ENCODE results near the gene GALNT14. TPM values are rescaled to one million over a fixed set of nuclear protein-coding genes. Genes with fewer than 3 reads are reported as not detected.

GALNT14 gene
- total and polyA plus RNA-seq, 10 of the 15 experiments (the other 5 are each of a cell fraction or from before 2014, with no cell fraction given) = 3.7 to 17.8 (median 6.0) TPM

DNA sequence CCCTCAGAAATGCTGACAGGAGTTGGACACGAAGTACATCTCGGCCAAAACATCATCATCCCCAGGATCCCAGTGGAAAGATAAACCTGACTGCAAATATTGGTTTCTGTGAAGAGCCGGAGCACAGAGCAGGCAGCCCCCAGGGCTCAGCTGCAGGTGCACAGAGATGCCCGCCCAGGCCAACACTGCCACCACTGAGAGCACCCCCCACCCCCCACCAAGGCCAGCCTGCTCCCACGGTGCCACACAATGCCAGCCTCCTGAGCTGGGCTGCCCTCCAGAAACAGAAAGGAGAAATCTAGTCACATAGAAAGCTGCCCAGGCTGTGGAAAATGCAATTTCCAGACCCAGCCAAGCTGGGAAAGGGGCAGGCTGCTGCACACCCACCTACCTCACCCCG, 71.7 kb downstream of the GALNT14 start (continued):
- no peak for TF ChIP-seq RELA (IDR thresholded peaks at IDR 0.05; ENCODE audit: borderline replicate concordance, partially characterized antibody)
- TF ChIP-seq, protein P1, sequence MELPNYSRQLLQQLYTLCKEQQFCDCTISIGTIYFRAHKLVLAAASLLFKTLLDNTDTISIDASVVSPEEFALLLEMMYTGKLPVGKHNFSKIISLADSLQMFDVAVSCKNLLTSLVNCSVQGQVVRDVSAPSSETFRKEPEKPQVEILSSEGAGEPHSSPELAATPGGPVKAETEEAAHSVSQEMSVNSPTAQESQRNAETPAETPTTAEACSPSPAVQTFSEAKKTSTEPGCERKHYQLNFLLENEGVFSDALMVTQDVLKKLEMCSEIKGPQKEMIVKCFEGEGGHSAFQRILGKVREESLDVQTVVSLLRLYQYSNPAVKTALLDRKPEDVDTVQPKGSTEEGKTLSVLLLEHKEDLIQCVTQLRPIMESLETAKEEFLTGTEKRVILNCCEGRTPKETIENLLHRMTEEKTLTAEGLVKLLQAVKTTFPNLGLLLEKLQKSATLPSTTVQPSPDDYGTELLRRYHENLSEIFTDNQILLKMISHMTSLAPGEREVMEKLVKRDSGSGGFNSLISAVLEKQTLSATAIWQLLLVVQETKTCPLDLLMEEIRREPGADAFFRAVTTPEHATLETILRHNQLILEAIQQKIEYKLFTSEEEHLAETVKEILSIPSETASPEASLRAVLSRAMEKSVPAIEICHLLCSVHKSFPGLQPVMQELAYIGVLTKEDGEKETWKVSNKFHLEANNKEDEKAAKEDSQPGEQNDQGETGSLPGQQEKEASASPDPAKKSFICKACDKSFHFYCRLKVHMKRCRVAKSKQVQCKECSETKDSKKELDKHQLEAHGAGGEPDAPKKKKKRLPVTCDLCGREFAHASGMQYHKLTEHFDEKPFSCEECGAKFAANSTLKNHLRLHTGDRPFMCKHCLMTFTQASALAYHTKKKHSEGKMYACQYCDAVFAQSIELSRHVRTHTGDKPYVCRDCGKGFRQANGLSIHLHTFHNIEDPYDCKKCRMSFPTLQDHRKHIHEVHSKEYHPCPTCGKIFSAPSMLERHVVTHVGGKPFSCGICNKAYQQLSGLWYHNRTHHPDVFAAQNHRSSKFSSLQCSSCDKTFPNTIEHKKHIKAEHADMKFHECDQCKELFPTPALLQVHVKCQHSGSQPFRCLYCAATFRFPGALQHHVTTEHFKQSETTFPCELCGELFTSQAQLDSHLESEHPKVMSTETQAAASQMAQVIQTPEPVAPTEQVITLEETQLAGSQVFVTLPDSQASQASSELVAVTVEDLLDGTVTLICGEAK (IDR thresholded peaks at IDR 0.05; ENCODE audit: borderline replicate concordance) = no peak
- no peak for TF ChIP-seq NRF1 (conservative IDR thresholded peaks at IDR 0.05; ENCODE audit: low read depth, low read length)

DNA sequence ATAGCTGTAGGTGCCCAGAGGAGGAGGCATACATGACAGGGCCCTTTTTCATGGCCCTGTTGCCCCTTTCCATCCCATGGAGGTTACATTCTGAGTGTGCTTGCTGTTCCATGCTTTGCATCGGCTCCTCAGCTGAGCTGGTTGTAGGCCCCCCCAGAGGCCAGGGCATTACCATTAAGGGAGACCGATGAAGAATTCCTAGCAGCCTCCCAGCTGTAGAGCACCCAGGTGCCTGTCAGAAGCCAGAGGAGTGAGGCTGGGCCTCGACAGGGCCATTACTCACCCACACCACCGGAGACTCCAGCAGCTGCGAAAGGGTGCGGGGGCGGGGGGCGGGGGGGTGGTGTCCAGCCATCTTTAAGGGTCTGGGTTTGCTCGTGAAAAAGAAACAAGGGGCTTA, 72.2 kb downstream of the GALNT14 start:
- Histone ChIP-seq H3K36me3 (ENCODE audit: control insufficient read depth in 2 of 2, insufficient read depth in 2 of 2, low read length in 1 of 2) (no peaks in the 10 kb centered on the region), H3K4me1 (ENCODE audit: control insufficient read depth, insufficient read depth, low read length) (no peaks in the 10 kb centered on the region), H3K4me2 (ENCODE audit: control insufficient read depth, insufficient read depth) (no peak overlapping the region), H3K27ac (ENCODE audit: control insufficient read depth, insufficient read depth) (no peak overlapping the region), H2AFZ (ENCODE audit: control insufficient read depth, low read depth, low read length) (no peak overlapping the region), H3K9me3 (replicated peaks; ENCODE audit: control insufficient read depth, insufficient read depth, low read length) (no peaks in the 10 kb centered on the region), H3K79me2 (ENCODE audit: control insufficient read depth, insufficient read depth, low read length) (no peaks in the 10 kb centered on the region), H3K9ac (ENCODE audit: control insufficient read depth, insufficient read depth, low read length) (no peak overlapping the region), H4K20me1 (ENCODE audit: control insufficient read depth, insufficient read depth) (no peaks in the 10 kb centered on the region), H3K4me3 (no peak overlapping the region), H3K27me3 (replicated peaks in 1 of 2; ENCODE audit: control insufficient read depth in 2 of 2, insufficient read depth in 2 of 2, low read length in 1 of 2) (peaks cover 0 to 3% of the 10 kb centered on the region in 2 experiments; a peak in 2 of 4 replicates)
- BruUV-seq (replicated peaks) = no TSS peak
- CTCF ChIA-PET = no interaction called here
- RAD21 ChIA-PET (ENCODE audit: unreplicated experiment) = no interaction called here
- FAIRE-seq = no peak
- POLR2A ChIA-PET = no interaction called here
- no peak for ATAC-seq
- SMC1A ChIA-PET (ENCODE audit: uncharacterized antibody, unreplicated experiment) = no interaction called here
- intact Hi-C loops (cut with micrococcal nuclease; ENCODE audit: unreplicated experiment) = no loop called here
- 33% methylated on average over 6 of the region's 9 CpGs for WGBS (ENCODE audit: insufficient coverage, insufficient replicate concordance, low lambda C conversion rate, missing lambda C conversion rate)
- in situ Hi-C loops (cut with MboI) = no loop called here
- no peak for DNase-seq (ENCODE audit: low read depth, low spot score)
- TF ChIP-seq CREM (IDR thresholded peaks at IDR 0.05; ENCODE audit: low read depth) (no peak), CBFB (IDR thresholded peaks at IDR 0.05; ENCODE audit: low read depth) (no peak)
- TF ChIP-seq, protein P2, sequence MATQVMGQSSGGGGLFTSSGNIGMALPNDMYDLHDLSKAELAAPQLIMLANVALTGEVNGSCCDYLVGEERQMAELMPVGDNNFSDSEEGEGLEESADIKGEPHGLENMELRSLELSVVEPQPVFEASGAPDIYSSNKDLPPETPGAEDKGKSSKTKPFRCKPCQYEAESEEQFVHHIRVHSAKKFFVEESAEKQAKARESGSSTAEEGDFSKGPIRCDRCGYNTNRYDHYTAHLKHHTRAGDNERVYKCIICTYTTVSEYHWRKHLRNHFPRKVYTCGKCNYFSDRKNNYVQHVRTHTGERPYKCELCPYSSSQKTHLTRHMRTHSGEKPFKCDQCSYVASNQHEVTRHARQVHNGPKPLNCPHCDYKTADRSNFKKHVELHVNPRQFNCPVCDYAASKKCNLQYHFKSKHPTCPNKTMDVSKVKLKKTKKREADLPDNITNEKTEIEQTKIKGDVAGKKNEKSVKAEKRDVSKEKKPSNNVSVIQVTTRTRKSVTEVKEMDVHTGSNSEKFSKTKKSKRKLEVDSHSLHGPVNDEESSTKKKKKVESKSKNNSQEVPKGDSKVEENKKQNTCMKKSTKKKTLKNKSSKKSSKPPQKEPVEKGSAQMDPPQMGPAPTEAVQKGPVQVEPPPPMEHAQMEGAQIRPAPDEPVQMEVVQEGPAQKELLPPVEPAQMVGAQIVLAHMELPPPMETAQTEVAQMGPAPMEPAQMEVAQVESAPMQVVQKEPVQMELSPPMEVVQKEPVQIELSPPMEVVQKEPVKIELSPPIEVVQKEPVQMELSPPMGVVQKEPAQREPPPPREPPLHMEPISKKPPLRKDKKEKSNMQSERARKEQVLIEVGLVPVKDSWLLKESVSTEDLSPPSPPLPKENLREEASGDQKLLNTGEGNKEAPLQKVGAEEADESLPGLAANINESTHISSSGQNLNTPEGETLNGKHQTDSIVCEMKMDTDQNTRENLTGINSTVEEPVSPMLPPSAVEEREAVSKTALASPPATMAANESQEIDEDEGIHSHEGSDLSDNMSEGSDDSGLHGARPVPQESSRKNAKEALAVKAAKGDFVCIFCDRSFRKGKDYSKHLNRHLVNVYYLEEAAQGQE (IDR thresholded peaks at IDR 0.05; ENCODE audit: low read depth, low read length) = no peak
- TF ChIP-seq, protein P3, sequence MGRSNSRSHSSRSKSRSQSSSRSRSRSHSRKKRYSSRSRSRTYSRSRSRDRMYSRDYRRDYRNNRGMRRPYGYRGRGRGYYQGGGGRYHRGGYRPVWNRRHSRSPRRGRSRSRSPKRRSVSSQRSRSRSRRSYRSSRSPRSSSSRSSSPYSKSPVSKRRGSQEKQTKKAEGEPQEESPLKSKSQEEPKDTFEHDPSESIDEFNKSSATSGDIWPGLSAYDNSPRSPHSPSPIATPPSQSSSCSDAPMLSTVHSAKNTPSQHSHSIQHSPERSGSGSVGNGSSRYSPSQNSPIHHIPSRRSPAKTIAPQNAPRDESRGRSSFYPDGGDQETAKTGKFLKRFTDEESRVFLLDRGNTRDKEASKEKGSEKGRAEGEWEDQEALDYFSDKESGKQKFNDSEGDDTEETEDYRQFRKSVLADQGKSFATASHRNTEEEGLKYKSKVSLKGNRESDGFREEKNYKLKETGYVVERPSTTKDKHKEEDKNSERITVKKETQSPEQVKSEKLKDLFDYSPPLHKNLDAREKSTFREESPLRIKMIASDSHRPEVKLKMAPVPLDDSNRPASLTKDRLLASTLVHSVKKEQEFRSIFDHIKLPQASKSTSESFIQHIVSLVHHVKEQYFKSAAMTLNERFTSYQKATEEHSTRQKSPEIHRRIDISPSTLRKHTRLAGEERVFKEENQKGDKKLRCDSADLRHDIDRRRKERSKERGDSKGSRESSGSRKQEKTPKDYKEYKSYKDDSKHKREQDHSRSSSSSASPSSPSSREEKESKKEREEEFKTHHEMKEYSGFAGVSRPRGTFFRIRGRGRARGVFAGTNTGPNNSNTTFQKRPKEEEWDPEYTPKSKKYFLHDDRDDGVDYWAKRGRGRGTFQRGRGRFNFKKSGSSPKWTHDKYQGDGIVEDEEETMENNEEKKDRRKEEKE (IDR thresholded peaks at IDR 0.05) = no peak
